Body of pancreas (tissue), 4 donors: ENCODE measurements around the gene ZNF277.

ENCODE experiments used
- POLR2A ChIP-seq, 3 donors: fragments of 450-650 bp; IDR thresholded peaks; one replicate each; pipeline ENCODE4 v1.6.1; 2016; ENCODE audit warnings: antibody characterized with exemption in 3 of 3, mild to moderate bottlenecking in 2 of 3
- TF ChIP-seq, protein P1 (sequence below), 7 experiments: fragments of 450-650 bp in 4 of 7; fragments of 200-600 bp in 3 of 7; sonication (generic) in 3 of 7; IDR thresholded peaks; one replicate each; pipeline ENCODE4 v1.5.1; 2016 to 2019; ENCODE audit warnings: antibody characterized with exemption in 7 of 7

DNA sequence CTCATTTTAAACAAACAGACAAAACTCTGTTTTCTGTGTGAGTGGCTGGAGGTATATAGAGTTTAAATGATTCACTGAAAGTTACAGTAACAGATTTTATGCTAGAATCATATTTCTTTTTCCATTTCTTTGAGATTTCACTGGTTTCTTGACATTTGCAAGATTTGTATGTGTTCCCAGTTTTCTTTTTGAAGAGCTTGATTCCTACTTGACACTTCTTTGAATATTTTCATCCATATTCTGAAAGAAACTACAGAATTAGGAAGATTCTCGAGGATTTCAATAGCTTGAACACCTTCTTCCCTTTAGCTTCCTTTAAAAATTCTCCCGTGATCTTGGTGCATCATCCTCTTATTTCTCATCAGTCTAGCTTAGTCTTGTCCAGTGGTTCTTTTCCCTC lies 93.6 kb downstream of the ZNF277 start:
- TF ChIP-seq POLR2A (IDR thresholded peaks at IDR 0.05): no peak
- TF ChIP-seq, protein P1, sequence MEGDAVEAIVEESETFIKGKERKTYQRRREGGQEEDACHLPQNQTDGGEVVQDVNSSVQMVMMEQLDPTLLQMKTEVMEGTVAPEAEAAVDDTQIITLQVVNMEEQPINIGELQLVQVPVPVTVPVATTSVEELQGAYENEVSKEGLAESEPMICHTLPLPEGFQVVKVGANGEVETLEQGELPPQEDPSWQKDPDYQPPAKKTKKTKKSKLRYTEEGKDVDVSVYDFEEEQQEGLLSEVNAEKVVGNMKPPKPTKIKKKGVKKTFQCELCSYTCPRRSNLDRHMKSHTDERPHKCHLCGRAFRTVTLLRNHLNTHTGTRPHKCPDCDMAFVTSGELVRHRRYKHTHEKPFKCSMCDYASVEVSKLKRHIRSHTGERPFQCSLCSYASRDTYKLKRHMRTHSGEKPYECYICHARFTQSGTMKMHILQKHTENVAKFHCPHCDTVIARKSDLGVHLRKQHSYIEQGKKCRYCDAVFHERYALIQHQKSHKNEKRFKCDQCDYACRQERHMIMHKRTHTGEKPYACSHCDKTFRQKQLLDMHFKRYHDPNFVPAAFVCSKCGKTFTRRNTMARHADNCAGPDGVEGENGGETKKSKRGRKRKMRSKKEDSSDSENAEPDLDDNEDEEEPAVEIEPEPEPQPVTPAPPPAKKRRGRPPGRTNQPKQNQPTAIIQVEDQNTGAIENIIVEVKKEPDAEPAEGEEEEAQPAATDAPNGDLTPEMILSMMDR (IDR thresholded peaks at IDR 0.05): no peak
